OCI-M2 (cell line): Measurements from ENCODE around the gene PPP2R5E.
"Not testable (repeated sequence)": the region's sequence is repeated elsewhere in the genome, so short reads cannot be mapped to it uniquely, and the experiment has no call there.

Source experiments
- DNase-seq: peaks from one replicate; lab custom pipeline; 2025; ENCODE audit not compliant: unreplicated experiment; lab: John Stamatoyannopoulos, UW

PPP2R5E gene

GRCh38 chr14:63523735-63524426, 19.3 kb downstream of the PPP2R5E start:
- DNase-seq, result no peak

GRCh38 chr14:63522511-63522910, 20.7 kb downstream of the PPP2R5E start:
- DNase-seq, result not testable (repeated sequence)

DNA sequence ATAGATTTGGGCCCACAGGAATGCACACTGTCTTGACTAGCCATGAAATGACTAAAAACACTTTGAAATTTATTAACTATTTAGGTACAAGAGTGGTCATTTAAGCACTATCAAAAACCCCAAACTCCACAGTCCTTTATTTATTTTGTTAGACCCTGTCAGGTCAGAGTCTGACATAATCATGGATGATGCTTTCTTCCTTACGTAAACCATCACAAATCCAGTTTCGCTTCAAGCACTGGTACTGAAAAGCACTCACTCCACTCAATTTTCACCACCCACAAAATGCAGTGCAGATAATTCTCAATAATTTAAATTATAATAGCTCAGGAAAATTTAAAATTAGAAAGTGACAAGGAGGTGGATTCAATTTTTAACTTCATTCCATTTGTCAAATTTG, 25.8 kb downstream of the PPP2R5E start:
- DNase-seq, result no peak

DNA sequence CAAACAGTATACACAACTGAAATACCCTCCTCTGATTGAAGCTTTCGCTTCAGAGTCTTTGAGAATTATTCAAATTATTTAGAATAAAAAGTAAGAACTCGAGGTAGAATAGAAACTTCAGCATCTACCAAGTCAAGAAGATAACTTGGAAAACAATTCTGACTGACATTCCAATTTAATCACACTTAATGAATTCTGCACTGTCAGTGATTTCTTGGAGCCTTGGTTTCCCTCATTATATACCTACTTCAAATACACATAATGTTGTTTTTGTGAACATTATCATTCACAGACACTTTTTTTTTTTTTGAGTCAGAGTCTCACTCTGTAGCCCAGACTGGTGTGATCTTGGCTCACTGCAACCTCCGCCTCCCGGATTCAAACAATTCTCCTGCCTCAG, 27.9 kb downstream of the PPP2R5E start:
- DNase-seq, result no peak

DNA sequence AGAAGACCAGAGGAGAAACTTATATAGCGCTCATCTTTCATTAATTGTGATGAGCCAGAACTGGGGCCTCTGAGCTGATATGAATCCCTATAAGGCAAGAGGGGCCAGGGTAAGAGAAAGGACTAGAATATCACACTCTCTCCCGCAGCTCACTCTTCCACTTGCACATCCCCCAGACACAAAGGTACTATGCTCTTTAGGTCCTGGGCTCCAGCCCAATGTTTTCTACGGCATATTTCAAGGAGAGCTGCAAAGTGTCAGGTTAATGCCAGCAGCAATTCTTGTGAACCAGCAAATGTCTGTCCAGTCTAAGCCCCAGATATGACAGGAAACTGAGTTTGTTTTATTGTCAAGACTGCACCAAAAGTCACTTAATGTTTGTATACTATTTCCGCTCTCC, 29.4 kb downstream of the PPP2R5E start:
- no peak for DNase-seq

DNA sequence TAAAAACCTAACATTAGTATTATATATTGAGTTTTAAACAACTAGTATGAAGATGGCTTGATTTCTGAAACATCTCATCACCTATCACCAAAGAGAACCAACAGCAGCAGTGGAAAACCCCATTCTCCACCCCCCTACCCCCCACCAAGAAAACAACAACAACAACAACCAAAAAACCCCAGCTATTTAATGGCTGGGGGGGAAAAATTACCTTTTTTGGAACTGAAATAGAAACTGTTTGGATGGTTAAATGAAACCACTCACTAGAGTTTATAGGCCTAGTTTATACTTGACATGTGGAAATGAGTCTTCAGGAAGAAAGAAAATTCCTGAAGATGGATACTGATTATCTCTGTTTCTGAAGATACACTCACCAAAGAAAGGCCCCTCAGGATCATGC, 30.3 kb downstream of the PPP2R5E start:
- DNase-seq, result no peak

GRCh38 chr14:63510538-63510937, 32.6 kb downstream of the PPP2R5E start:
- no peak for DNase-seq

DNA sequence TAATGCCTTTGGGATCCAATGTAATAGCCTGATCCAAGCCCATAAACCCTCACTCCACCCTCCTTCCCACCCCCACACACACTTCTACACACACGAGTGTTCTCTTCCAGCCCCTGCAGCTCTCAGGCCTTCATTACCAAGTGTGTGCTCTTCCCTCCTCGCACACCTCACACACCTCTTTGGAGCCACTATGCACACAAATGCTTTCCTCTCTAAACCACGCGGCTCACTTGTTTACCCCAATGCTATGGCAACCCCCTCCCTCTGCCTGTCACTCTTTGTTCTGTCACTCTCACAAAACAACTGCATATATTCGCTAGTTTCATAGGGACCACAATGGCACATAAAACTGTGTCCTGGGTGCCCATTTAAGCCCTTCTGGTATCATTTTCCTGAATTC, 35.1 kb downstream of the PPP2R5E start:
- DNase-seq, result no peak

- DNase-seq, result no peak
These were observed 38.5 kb downstream of the PPP2R5E start for GRCh38 chr14:63504648-63505047.

DNA sequence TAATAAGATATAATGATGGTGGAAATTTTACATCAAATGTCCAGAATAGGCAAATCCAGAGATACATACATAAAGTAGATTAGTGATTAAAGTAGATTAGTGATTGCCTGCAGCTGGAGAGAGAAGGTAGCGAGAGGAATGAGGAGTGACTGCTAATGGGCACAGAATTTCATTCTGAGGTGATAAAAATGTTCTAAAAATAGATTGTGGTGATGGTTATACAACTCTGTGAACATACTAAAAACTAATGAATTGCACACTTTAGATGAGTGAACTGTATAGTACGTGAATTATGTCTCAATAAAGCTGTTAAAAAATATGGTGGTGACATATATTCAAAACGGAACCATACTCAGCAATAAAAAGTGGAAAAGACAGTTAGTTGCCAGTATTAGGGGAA, 41.7 kb downstream of the PPP2R5E start:
- DNase-seq, result no peak

DNA sequence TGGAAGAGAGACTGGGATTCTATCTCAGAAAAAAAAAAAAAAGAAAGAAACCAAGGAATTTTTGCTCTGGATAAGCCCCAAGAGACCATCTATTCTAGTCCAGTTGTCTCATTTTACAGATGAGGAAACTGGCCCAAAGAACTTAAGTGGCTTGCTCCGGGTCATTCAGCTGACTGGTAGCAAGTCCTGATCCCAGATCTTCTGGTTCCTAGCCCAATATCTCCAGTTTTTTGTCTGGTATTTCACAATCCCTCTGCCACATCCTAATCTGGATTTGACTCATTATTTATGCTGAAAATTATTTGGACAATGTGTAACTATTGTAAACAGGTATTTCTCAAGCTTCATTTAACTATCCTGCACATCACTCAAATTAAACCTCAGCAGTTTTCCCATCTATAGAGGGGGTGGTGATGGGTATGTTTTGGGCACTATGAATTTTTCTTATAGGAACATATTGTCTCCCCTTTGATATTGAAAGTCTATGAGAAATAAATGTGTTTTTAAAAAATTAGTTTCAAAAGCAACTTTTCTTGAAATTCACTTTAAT, 43.4 kb downstream of the PPP2R5E start:
- DNase-seq, result no peak

GRCh38 chr14:63496837-63497400, 46.3 kb downstream of the PPP2R5E start:
- no peak for DNase-seq

DNA sequence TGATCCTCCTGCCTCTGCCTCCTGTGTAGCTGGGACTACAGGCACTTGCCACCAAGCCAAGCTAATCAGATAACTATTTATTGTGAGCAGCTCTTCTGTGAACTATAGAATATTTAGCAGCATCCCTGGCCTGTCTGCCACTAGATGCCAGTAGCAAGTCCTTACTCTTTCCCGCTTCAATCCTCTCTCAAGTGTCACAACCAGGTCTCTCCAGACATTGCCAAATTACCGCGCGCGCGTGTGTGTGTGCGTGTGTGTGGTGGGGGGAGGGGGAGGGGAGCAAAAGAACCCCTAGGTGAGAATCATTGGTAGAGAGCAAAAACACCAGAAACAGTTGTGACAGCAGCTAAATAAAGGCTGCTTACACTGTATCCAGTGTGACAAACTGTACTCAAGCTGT, 49.9 kb downstream of the PPP2R5E start:
- no peak for DNase-seq

DNA sequence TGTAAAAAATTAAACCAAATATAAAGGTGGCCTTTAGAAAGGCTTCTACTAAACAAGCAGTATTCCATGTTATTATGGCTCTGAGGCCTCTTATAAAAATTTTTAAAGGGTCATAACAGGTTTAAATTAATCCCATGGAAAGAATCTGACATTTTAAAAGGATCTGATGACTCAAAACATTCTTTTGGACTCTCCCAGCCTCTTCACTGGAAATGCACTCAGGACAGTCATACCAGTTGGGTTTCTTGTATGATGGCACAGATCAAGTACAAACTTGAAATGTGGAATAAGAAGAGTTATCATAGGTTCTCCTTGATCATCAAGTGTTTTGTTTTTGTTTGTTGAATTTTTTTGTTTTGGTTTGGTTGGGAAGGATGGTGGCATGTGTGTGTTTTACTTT, 50.8 kb downstream of the PPP2R5E start:
- no peak for DNase-seq

DNA sequence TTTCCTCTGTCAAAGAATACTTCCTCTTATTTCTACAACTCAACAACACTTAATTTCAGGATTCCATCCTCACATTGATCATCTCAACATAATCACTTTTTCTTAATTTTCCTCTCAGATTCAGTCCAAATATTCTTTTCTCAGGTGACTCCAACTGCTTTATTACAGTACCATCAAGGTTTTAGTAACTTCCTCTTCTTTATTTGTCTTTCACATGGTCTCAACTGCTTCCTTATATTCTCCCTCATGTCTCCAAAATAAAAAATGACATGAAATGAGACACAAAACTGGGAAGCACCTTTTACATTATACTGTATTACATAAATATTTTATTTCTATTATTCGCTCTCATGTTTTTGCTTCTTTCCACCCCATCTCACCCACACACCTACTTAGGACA, 55.5 kb downstream of the PPP2R5E start:
- DNase-seq, result no peak

GRCh38 chr14:63486738-63487137, 56.4 kb downstream of the PPP2R5E start:
- no peak for DNase-seq

DNA sequence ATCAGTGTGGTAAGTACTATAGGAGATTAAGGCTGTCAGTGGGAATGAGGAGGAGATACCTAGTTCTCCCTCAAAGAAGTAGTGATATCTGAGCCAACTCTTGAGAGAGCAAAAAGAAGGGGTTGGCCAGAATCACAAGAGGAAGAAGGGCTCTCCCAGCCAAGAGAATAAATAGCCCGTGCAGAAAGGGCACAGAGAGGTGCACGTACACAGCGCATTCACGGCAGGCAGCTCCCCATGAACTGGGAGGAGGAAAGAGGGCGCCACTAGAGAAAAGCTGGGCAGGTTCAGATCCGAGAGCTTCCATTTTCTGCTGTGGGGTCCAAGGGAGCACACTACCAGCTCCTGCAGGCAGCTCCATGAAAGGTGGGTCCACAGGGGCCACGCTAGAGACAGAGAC, 59.9 kb downstream of the PPP2R5E start:
- no peak for DNase-seq

DNA sequence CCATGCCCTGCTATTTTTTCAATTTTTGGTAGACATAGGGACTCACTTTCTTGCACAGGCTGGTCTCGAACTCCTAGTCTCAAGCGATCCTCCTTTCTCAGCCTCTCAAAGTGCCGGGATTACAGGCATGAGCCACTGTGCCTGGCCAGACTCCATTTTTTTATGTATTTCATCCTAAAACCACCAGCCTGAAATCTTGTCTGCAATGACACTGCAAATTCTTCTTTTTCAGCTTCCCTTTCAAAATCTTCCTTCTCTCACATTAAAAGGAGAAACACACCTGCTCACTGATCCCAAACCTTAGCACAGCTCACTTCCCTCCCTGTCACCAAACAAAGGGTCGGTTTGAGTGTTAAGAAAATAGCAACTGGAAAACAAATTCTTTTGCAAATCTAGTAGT, 62.6 kb downstream of the PPP2R5E start:
- DNase-seq, result no peak

GRCh38 chr14:63478437-63478852, 64.7 kb downstream of the PPP2R5E start:
- no peak for DNase-seq

GRCh38 chr14:63478010-63478409, 65.2 kb downstream of the PPP2R5E start:
- DNase-seq, result no peak

- DNase-seq, result no peak
These were observed 65.6 kb downstream of the PPP2R5E start for GRCh38 chr14:63477556-63477955.

DNA sequence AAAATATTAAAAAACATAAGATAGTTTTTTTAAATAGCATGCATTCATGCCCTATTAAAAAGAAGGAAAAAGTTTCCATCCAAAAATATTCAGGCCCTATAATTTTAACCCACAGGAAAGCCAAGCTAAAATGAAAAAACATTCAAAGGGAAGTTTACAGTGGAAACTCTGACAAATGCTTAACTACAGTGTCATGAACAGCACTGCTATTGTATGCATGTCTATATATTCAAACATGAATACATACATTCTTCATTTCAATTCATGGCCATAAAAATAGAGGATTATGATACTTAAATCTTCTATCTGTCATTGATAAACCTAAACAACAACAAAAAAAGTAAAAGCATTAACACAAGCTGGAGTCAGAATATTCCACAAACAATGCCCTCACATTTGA, 67.4 kb downstream of the PPP2R5E start:
- no peak for DNase-seq

- DNase-seq, result no peak
These were observed 68.3 kb downstream of the PPP2R5E start for GRCh38 chr14:63474844-63475243.
